A549 (cell line): ENCODE data around the gene SH3PXD2A.

Source experiments
- CEBPB ChIP-seq, 2 experiments: fragments of >200 bp in 1 of 2; sonication (Bioruptor Twin) in 1 of 2; formaldehyde crosslinking in 1 of 2; IDR thresholded peaks; 2 replicates each; pipeline ENCODE4 v1.6.1; 2012 to 2016
- EP300 ChIP-seq, 2 experiments: fragments of >200 bp; sonication (Bioruptor Twin); formaldehyde crosslinking; IDR thresholded peaks; 2 replicates in 1 of 2; 3 replicates in 1 of 2; pipeline ENCODE4 v1.6.1; 2016 to 2017
- MAFK ChIP-seq: fragments of 450-650 bp; IDR thresholded peaks from 2 replicates; pipeline ENCODE4 v1.6.1; 2014; ENCODE audit not compliant: partially characterized antibody
- RFX5 ChIP-seq: fragments of 450-650 bp; IDR thresholded peaks from 2 replicates; pipeline ENCODE4 v1.7.1; 2014; ENCODE audit warnings: antibody characterized with exemption, mild to moderate bottlenecking, moderate library complexity
- TF ChIP-seq, protein P1 (sequence below): fragments of >200 bp; sonication (Bioruptor Twin); formaldehyde crosslinking; IDR thresholded peaks from 3 replicates; pipeline ENCODE4 v1.5.1; 2016
- TF ChIP-seq, protein P2 (sequence below): fragments of 450-650 bp; IDR thresholded peaks from 2 replicates; pipeline ENCODE4 v1.6.1; 2014; ENCODE audit warnings: antibody characterized with exemption

DNA sequence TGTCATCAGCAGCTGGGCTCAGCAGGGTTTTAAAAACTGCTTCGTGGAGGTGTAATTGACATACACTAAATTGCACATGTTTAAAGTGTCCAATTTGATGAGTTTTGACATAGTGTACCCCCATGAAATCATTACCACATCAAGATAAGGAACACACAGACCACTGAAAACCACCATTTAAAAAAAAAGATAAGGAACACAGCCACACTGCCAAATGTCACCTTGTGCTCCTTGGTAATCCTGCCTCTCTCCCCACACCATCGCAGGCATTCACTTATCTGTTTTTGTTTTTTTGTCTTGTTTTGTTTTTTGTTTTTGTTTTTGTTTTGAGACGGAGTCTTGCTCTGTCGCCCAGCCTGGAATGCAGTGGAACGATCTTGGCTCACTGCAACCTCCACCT, 286.9 kb downstream of the SH3PXD2A start:
- TF ChIP-seq, protein P1, sequence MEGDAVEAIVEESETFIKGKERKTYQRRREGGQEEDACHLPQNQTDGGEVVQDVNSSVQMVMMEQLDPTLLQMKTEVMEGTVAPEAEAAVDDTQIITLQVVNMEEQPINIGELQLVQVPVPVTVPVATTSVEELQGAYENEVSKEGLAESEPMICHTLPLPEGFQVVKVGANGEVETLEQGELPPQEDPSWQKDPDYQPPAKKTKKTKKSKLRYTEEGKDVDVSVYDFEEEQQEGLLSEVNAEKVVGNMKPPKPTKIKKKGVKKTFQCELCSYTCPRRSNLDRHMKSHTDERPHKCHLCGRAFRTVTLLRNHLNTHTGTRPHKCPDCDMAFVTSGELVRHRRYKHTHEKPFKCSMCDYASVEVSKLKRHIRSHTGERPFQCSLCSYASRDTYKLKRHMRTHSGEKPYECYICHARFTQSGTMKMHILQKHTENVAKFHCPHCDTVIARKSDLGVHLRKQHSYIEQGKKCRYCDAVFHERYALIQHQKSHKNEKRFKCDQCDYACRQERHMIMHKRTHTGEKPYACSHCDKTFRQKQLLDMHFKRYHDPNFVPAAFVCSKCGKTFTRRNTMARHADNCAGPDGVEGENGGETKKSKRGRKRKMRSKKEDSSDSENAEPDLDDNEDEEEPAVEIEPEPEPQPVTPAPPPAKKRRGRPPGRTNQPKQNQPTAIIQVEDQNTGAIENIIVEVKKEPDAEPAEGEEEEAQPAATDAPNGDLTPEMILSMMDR = no peak
- TF ChIP-seq RFX5 (no peak), MAFK (no peak), EP300 (IDR thresholded peaks at IDR 0.05) (no peak), CEBPB (IDR thresholded peaks at IDR 0.05) (no peak)
- TF ChIP-seq, protein P2, sequence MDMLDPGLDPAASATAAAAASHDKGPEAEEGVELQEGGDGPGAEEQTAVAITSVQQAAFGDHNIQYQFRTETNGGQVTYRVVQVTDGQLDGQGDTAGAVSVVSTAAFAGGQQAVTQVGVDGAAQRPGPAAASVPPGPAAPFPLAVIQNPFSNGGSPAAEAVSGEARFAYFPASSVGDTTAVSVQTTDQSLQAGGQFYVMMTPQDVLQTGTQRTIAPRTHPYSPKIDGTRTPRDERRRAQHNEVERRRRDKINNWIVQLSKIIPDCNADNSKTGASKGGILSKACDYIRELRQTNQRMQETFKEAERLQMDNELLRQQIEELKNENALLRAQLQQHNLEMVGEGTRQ = no peak
